ENCODE results near the gene RNF167. TPM values are rescaled to one million over a fixed set of nuclear protein-coding genes. Genes with fewer than 3 reads are reported as not detected.

The RNF167 gene
- total RNA-seq, 2 experiments from 2014 or later, result 249 to 261 TPM

- no peaks in the 10 kb centered on the region for H3K27me3 Mint-ChIP-seq
- peaks cover 48% of the 10 kb centered on the region for H3K4me1 Mint-ChIP-seq
- ChIA-PET CTCF (interaction anchor here (1.2 kb wide), 1 partner anchor 23 kb away, joined by 3 read pairs; the partner anchor contains the start of gene SPAG7), POLR2A (interaction anchor here (1.7 to 20.7 kb wide), 7 partner anchors 9 to 230 kb away, joined by 7 to 711 read pairs (median 43); partner anchors contain the start of genes C17orf107, CAMTA2, ENO3 and INCA1)
- peaks cover 82% of the 10 kb centered on the region for H3K36me3 Mint-ChIP-seq (ENCODE audit: low read depth)
- H3K27ac Mint-ChIP-seq, result peak overlapping the region; percentile 100
- DNase-seq, result peak; percentile 45
- peak overlapping the region; percentile 96 for H3K4me3 Mint-ChIP-seq
- no peaks in the 10 kb centered on the region for H3K9me3 Mint-ChIP-seq
Observed at GRCh38 chr17:4944554-4945175, 4.6 kb downstream of the RNF167 start.

- H3K9me3 Mint-ChIP-seq, result no peaks in the 10 kb centered on the region
- ChIA-PET POLR2A (interaction anchor here (0.9 to 20.7 kb wide), 9 partner anchors 8 to 579 kb away, joined by 3 to 711 read pairs (median 11); partner anchors contain the start of genes C17orf107, CAMTA2, ENO3 and INCA1), CTCF (interaction anchor here (0.6 to 1.2 kb wide), 2 partner anchors 22 to 71 kb away, joined by 3 read pairs; partner anchors contain the start of gene SPAG7)
- H3K27ac Mint-ChIP-seq, result peak overlapping the region; percentile 100
- peak; percentile 89 for DNase-seq
- peaks cover 51% of the 10 kb centered on the region for H3K4me1 Mint-ChIP-seq
- peak overlapping the region; percentile 96 for H3K4me3 Mint-ChIP-seq
- peaks cover 78% of the 10 kb centered on the region for H3K36me3 Mint-ChIP-seq (ENCODE audit: low read depth)
- no peaks in the 10 kb centered on the region for H3K27me3 Mint-ChIP-seq
Observed at GRCh38 chr17:4945176-4945943, 5.3 kb downstream of the RNF167 start.

GRCh38 chr17:4945944-4946280, 5.8 kb downstream of the RNF167 start:
- Mint-ChIP-seq H3K27me3 (no peaks in the 10 kb centered on the region), H3K27ac (peak overlapping the region; percentile 100), H3K9me3 (no peaks in the 10 kb centered on the region), H3K4me3 (peak overlapping the region; percentile 96), H3K4me1 (peaks cover 57% of the 10 kb centered on the region), H3K36me3 (ENCODE audit: low read depth) (peaks cover 73% of the 10 kb centered on the region)
- POLR2A ChIA-PET, result interaction anchor here (0.9 to 20.7 kb wide), 10 partner anchors 8 to 580 kb away, joined by 3 to 711 read pairs (median 13); partner anchors contain the start of genes ARRB2, C17orf107, CAMTA2 and ENO3
- no peak for DNase-seq
- CTCF ChIA-PET, result interaction anchor here (0.6 kb wide), 1 partner anchor 71 kb away, joined by 3 read pairs; no protein-coding TSS in a partner anchor

- Mint-ChIP-seq H3K36me3 (ENCODE audit: low read depth) (peaks cover 67% of the 10 kb centered on the region), H3K9me3 (no peaks in the 10 kb centered on the region), H3K4me1 (peaks cover 62% of the 10 kb centered on the region), H3K27me3 (no peaks in the 10 kb centered on the region), H3K4me3 (peak overlapping the region; percentile 96), H3K27ac (peak overlapping the region; percentile 100)
- ChIA-PET CTCF (interaction anchor here (0.6 kb wide), 1 partner anchor 70 kb away, joined by 3 read pairs; no protein-coding TSS in a partner anchor), POLR2A (interaction anchor here (0.9 to 20.7 kb wide), 13 partner anchors 7 to 580 kb away, joined by 3 to 711 read pairs (median 11); partner anchors contain the start of genes ARRB2, C17orf107, CAMTA2 and ENO3)
- DNase-seq, result no peak
Observed at GRCh38 chr17:4946312-4946976, 6.4 kb downstream of the RNF167 start.

GRCh38 chr17:4947010-4947410, 6.9 kb downstream of the RNF167 start:
- no peak for DNase-seq
- CTCF ChIA-PET, result interaction anchor here (2.2 kb wide), 1 partner anchor 21 kb away, joined by 10 read pairs; the partner anchor contains the start of gene SPAG7
- H3K27me3 Mint-ChIP-seq, result no peaks in the 10 kb centered on the region

GRCh38 chr17:4947411-4948165, 7.5 kb downstream of the RNF167 start:
- POLR2A ChIA-PET, result interaction anchor here (0.6 to 20.7 kb wide), 20 partner anchors 6 to 243 kb away, joined by 3 to 711 read pairs (median 7); partner anchors contain the start of genes ARRB2, C17orf107, CAMTA2 and ENO3

More at GRCh38 chr17:4947010-4947410, 6.9 kb downstream of the RNF167 start:
- Mint-ChIP-seq H3K27ac (peak overlapping the region; percentile 100), H3K4me1 (peaks cover 62% of the 10 kb centered on the region), H3K4me3 (peak overlapping the region; percentile 96), H3K36me3 (ENCODE audit: low read depth) (peaks cover 62% of the 10 kb centered on the region), H3K9me3 (no peaks in the 10 kb centered on the region)
- POLR2A ChIA-PET, result interaction anchor here (0.6 to 20.7 kb wide), 17 partner anchors 6 to 244 kb away, joined by 3 to 711 read pairs (median 9); partner anchors contain the start of genes ARRB2, C17orf107, CAMTA2 and ENO3

GRCh38 chr17:4948166-4948930, 8.3 kb downstream of the RNF167 start, which contains the start of gene PFN1:
Gene PFN1, minus strand, starts transcription at chr17:4948530. Its CDS starts 136 bp downstream, at chr17:4948394.
- H3K27me3 Mint-ChIP-seq, result no peaks in the 10 kb centered on the region
- H3K4me3 Mint-ChIP-seq, result peak within 1 kb of the TSS; percentile 96
- CTCF ChIA-PET, result interaction anchor here (0.6 to 2.2 kb wide), 6 partner anchors 8 to 1237 kb away, joined by 3 to 10 read pairs (median 4); partner anchors contain the start of genes RNF167, SLC25A11 and SPAG7
- POLR2A ChIA-PET, result interaction anchor here (0.6 to 20.7 kb wide), 20 partner anchors 5 to 471 kb away, joined by 3 to 711 read pairs (median 7); partner anchors contain the start of genes ARRB2, C17orf107, CAMTA2 and ENO3
- H3K27ac Mint-ChIP-seq, result peak within 1 kb of the TSS; percentile 100
- H3K4me1 Mint-ChIP-seq, result peaks cover 50% of the 10 kb centered on the region
- no peaks in the 10 kb centered on the region for H3K9me3 Mint-ChIP-seq
- peaks cover 48% of the 10 kb centered on the region for H3K36me3 Mint-ChIP-seq (ENCODE audit: low read depth)
- peak; percentile 94 for DNase-seq

More at GRCh38 chr17:4947411-4948165, 7.5 kb downstream of the RNF167 start:
- CTCF ChIA-PET, result interaction anchor here (1.1 to 2.2 kb wide), 3 partner anchors 15 to 22 kb away, joined by 4 to 10 read pairs (median 6); partner anchors contain the start of gene SPAG7
- Mint-ChIP-seq H3K4me1 (peaks cover 56% of the 10 kb centered on the region), H3K27me3 (no peaks in the 10 kb centered on the region), H3K27ac (peak overlapping the region; percentile 100), H3K36me3 (ENCODE audit: low read depth) (peaks cover 56% of the 10 kb centered on the region), H3K9me3 (no peaks in the 10 kb centered on the region), H3K4me3 (peak overlapping the region; percentile 96)
- peak; percentile 81 for DNase-seq

GRCh38 chr17:4948931-4949320, 8.9 kb downstream of the RNF167 start:
- ChIA-PET CTCF (interaction anchor here (0.6 to 2.2 kb wide), 5 partner anchors 8 to 1238 kb away, joined by 3 to 10 read pairs (median 4); partner anchors contain the start of genes RNF167, SLC25A11 and SPAG7), POLR2A (interaction anchor here (0.6 to 20.7 kb wide), 16 partner anchors 5 to 471 kb away, joined by 3 to 711 read pairs (median 7); partner anchors contain the start of genes ARRB2, C17orf107, CAMTA2 and ENO3)
- Mint-ChIP-seq H3K4me3 (peak overlapping the region; percentile 96), H3K4me1 (peaks cover 44% of the 10 kb centered on the region), H3K9me3 (no peaks in the 10 kb centered on the region), H3K27ac (peak overlapping the region; percentile 100), H3K27me3 (no peaks in the 10 kb centered on the region), H3K36me3 (ENCODE audit: low read depth) (peaks cover 44% of the 10 kb centered on the region)
- peak; percentile 83 for DNase-seq

GRCh38 chr17:4949321-4950074, 9.4 kb downstream of the RNF167 start:
- Mint-ChIP-seq H3K27ac (peak overlapping the region; percentile 91), H3K27me3 (no peaks in the 10 kb centered on the region), H3K4me3 (peak overlapping the region; percentile 96), H3K36me3 (ENCODE audit: low read depth) (peaks cover 38% of the 10 kb centered on the region), H3K4me1 (peaks cover 39% of the 10 kb centered on the region), H3K9me3 (no peaks in the 10 kb centered on the region)
- DNase-seq, result peak; percentile 81
- ChIA-PET POLR2A (interaction anchor here (0.6 to 20.7 kb wide), 15 partner anchors 4 to 160 kb away, joined by 3 to 711 read pairs (median 6); partner anchors contain the start of genes CAMTA2, ENO3, GLTPD2 and INCA1), CTCF (interaction anchor here (1.1 to 2.2 kb wide), 3 partner anchors 13 to 18 kb away, joined by 4 to 10 read pairs (median 6); partner anchors contain the start of gene SPAG7)
